Left ventricle myocardium inferior (tissue), 1 donor: ENCODE data around the gene FILIP1. TPM values are rescaled to one million over a fixed set of nuclear protein-coding genes. Genes with fewer than 3 reads are reported as not detected.
A peak's percentile ranks its signal among the peaks of the same experiment; 100 is the strongest.

ENCODE experiments used
- DNase-seq: peaks from one replicate; pipeline ENCODE4 v3.0.0-alpha.2; 2020
- H3K27ac ChIP-seq: fragments of 200-600 bp; replicated peaks from 2 replicates; pipeline ENCODE4 v1.8.0; 2021
- H3K27me3 ChIP-seq: fragments of 200-600 bp; 2 replicates; pipeline ENCODE4 v1.8.0; 2021; ENCODE audit warnings: low read depth
- H3K36me3 ChIP-seq: fragments of 200-600 bp; 2 replicates; pipeline ENCODE4 v1.8.0; 2021
- H3K4me1 ChIP-seq: fragments of 200-600 bp; 2 replicates; pipeline ENCODE4 v1.8.0; 2021
- H3K4me3 ChIP-seq: fragments of 200-600 bp; 2 replicates; pipeline ENCODE4 v1.8.0; 2021; ENCODE audit warnings: mild to moderate bottlenecking, moderate library complexity
- H3K9me3 ChIP-seq: fragments of 200-600 bp; replicated peaks from 2 replicates; pipeline ENCODE4 v1.8.0; 2021
- CTCF ChIP-seq: fragments of 200-600 bp; IDR thresholded peaks from 2 replicates; pipeline ENCODE4 v1.8.0; 2021; ENCODE audit warnings: antibody characterized with exemption, mild to moderate bottlenecking, borderline replicate concordance
- intact Hi-C: fragments of 100-400 bp; cut with micrococcal nuclease; formaldehyde crosslinking; loops from one replicate; pipeline ENCODE4 v1.11.0; 2022
- total RNA-seq: library from RNA; stranded (reverse); fragmentation: NEBNext Ultra II Directional; extraction: Animal tissue kit (Norgen Biotek cat#: 25700); gene quantifications from one replicate; pipeline ENCODE4 v1.2.1, GENCODE V29; 2021
- donor health status: DM: no; HTN: yes; CAD: no; lungs with severe emphysema.

FILIP1 gene
- total RNA-seq, 1 donor from 2014 or later: 173 TPM

DNA sequence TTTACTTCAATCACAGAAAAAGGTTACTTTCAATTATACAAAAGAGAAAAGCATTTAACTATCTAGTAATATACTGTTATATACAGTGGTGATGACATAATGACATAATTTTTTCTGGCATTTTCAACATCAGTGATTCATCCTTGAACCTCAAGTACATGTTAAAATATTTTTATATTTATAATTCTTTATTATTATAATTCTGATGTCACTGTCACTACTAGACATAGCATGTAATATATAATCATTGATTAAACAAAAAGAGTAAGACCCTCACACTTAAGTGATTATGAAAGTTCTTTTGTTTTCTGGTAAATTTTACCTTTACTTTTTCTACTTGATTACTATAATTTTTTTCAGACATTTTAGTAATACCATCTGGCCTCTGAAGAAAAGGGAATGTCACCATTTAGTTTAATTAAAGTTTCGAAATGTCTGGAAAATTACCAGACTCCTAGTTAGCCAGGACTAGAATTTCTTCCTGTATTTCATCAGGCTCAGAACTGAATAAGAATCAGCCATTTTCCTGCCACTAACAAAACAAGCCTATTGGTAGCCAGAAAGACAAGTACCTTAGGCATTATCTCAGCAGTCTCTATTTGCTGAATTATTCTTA is 71.5 kb downstream of the FILIP1 start:
- H3K9me3 ChIP-seq: no peaks in the 10 kb centered on the region
- H3K27ac ChIP-seq: peak overlapping the region; percentile 16
- H3K27me3 ChIP-seq: no peaks in the 10 kb centered on the region
- no peak for TF ChIP-seq CTCF
- no peak for DNase-seq
- no peaks in the 10 kb centered on the region for H3K36me3 ChIP-seq
- intact Hi-C loops: loop anchor here (10.0 kb wide), 1 partner anchor 73 kb away; the partner anchor contains the start of gene FILIP1
- no peak overlapping the region for H3K4me3 ChIP-seq
- peaks cover 98% of the 10 kb centered on the region for H3K4me1 ChIP-seq

DNA sequence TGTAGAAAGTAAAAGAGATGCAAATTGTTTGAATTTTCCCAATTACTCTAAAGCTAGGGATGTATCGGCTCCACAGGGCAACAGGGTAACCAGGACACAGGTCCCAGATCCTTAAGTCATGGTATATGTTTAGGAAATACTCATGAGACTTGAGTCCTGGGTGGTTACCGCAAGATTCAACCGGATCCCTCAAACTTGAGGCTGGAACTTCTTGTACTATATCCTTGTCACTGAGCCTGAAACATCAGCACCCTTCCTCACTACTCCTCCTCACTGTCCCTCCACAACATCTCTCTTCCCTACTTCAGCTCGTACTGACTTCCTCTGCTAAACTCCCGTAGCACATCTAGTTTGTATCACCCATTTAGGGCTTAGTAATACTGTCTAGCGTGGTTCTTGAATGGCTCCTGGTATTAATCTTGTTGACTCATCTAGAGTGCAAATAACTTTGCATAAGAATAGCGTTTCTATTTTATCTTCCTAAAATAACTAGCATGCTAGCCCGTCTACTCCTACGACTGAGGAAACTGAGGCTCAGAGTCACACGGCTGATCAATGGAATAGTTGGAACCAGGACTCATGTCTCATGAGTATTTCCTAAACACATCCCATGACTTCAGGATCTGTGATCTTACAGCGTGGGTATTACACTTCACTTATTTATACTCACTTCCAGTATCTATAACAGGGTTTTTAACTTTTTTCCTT is 72.1 kb downstream of the FILIP1 start:
- Histone ChIP-seq H3K9me3 (no peaks in the 10 kb centered on the region), H3K27me3 (no peaks in the 10 kb centered on the region), H3K27ac (peak overlapping the region; percentile 16), H3K4me3 (no peak overlapping the region), H3K36me3 (no peaks in the 10 kb centered on the region), H3K4me1 (peaks cover 98% of the 10 kb centered on the region)
- intact Hi-C loops: loop anchor here (10.0 kb wide), 1 partner anchor 73 kb away; the partner anchor contains the start of gene FILIP1
- no peak for TF ChIP-seq CTCF
- no peak for DNase-seq

GRCh38 chr6:75419980-75420379 is 73.6 kb downstream of the FILIP1 start:
- Histone ChIP-seq H3K27me3 (no peaks in the 10 kb centered on the region), H3K4me1 (peaks cover 98% of the 10 kb centered on the region), H3K4me3 (no peak overlapping the region), H3K27ac (peak overlapping the region; percentile 72), H3K36me3 (no peaks in the 10 kb centered on the region), H3K9me3 (no peaks in the 10 kb centered on the region)
- intact Hi-C loops: loop anchor here (10.0 kb wide), 1 partner anchor 75 kb away; the partner anchor contains the start of gene FILIP1
- no peak for TF ChIP-seq CTCF
- DNase-seq: no peak

DNA sequence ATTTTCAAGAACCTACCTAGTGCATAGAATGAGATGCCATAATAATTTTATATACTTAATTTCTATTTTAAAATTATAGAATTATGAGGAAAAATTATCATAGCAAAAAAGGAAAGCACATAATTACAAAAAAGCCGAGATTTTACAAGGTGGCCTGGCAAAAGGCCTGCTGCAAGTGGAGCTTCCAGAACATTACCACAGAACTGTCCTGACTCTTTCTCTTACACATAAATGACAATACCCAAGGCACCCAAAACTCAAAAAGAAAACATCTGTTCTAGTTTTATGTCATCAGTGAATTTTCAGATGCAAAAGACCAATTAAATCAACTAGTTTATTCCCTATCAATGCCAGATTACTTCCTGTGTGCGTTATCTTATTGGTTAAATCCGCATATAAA is 74.2 kb downstream of the FILIP1 start:
- no peak overlapping the region for H3K4me3 ChIP-seq
- peaks cover 98% of the 10 kb centered on the region for H3K4me1 ChIP-seq
- H3K36me3 ChIP-seq: no peaks in the 10 kb centered on the region
- H3K27ac ChIP-seq: peak overlapping the region; percentile 72
- DNase-seq: peak; percentile 30
- no peaks in the 10 kb centered on the region for H3K27me3 ChIP-seq
- TF ChIP-seq CTCF: no peak
- no peaks in the 10 kb centered on the region for H3K9me3 ChIP-seq
- intact Hi-C loops: no loop called here

DNA sequence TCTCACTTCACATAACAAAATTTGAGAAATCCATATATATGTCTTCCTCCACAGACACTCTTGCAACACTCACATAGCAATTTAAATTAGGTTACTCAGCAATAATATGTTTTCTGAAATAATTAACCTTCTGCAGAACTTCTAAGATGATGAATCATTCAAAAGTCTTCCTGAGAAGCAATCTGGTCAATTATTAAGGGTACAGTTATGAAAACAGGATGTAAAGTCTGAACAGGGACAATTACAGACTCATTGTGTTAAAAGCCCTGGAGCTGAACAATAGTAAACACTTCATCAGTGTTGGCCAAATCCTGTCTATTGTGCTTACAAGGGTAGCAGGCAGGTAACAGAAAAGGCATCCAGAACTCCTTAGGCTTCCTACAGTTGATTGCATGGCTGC is 75.4 kb downstream of the FILIP1 start:
- peak overlapping the region; percentile 72 for H3K27ac ChIP-seq
- H3K4me3 ChIP-seq: no peak overlapping the region
- intact Hi-C loops: no loop called here
- peaks cover 100% of the 10 kb centered on the region for H3K4me1 ChIP-seq
- no peak for TF ChIP-seq CTCF
- no peaks in the 10 kb centered on the region for H3K9me3 ChIP-seq
- H3K27me3 ChIP-seq: no peaks in the 10 kb centered on the region
- H3K36me3 ChIP-seq: no peaks in the 10 kb centered on the region
- DNase-seq: no peak
